Measurements from ENCODE around the gene CLASP1.

GRCh38 chr2:121501031-121501430, 148.2 kb downstream of the CLASP1 start:
- TF ChIP-seq CTCF (IDR thresholded peaks at IDR 0.05) (no peak), SIN3A (IDR thresholded peaks at IDR 0.05; ENCODE audit: borderline replicate concordance, insufficient read depth, low read depth, low read length) (no peak), POLR2AphosphoS5 (IDR thresholded peaks at IDR 0.05; ENCODE audit: low read depth, low read length) (no peak)
